B cell (primary cell): Measurements from ENCODE around the gene USP26.

Source experiments
- EZH2 ChIP-seq: IDR thresholded peaks from 2 replicates; pipeline ENCODE4 v1.6.1; 2012; ENCODE audit warnings: borderline replicate concordance, low read depth, mild to moderate bottlenecking, moderate library complexity, low read length; ENCODE audit not compliant: insufficient read depth, poor library complexity, severe bottlenecking
- TF ChIP-seq, protein P1 (sequence below): fragments of 200-600 bp; IDR thresholded peaks from one replicate; pipeline ENCODE4 v1.8.0; 2022; ENCODE audit warnings: antibody characterized with exemption, mild to moderate bottlenecking

DNA sequence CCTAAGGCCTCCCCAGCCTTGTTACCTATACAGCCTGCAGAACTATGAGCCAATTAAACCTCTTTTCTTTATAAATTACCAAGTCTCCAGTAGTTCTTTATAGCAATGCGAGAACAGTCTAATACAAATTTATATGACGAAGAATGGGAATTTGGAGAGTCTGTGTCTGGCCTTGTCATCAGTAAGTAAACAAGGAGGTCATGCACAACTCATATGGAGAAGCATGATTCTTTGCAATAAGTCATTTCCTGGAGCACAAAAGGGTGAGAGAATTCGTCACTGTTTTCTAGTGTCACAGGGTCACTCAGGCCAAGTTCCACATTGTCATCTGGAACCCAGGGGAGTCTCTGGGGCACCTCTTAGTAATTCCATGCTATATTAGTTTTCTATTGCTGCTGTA is 89.5 kb downstream of the USP26 start:
- TF ChIP-seq, protein P1, sequence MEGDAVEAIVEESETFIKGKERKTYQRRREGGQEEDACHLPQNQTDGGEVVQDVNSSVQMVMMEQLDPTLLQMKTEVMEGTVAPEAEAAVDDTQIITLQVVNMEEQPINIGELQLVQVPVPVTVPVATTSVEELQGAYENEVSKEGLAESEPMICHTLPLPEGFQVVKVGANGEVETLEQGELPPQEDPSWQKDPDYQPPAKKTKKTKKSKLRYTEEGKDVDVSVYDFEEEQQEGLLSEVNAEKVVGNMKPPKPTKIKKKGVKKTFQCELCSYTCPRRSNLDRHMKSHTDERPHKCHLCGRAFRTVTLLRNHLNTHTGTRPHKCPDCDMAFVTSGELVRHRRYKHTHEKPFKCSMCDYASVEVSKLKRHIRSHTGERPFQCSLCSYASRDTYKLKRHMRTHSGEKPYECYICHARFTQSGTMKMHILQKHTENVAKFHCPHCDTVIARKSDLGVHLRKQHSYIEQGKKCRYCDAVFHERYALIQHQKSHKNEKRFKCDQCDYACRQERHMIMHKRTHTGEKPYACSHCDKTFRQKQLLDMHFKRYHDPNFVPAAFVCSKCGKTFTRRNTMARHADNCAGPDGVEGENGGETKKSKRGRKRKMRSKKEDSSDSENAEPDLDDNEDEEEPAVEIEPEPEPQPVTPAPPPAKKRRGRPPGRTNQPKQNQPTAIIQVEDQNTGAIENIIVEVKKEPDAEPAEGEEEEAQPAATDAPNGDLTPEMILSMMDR = no peak
- no peak for TF ChIP-seq EZH2
